HEK293 (cell line): Measurements from ENCODE around the gene PCDH10.

Experiments used
- CTCF ChIA-PET: fragments of 350-600 bp; formaldehyde crosslinking; extraction: SDS; loops from one replicate; lab custom pipeline; 2021; ENCODE audit warnings: antibody characterized with exemption; lab: Yijun Ruan, JAX
- POLR2A ChIA-PET: fragments of 300-600 bp; formaldehyde crosslinking; extraction: SDS; loops from one replicate; lab custom pipeline; 2020; ENCODE audit warnings: antibody characterized with exemption, inconsistent platforms; lab: Yijun Ruan, JAX
- H3K27ac ChIP-seq: fragments of 200-500 bp; sonication (Bioruptor generic); 2 replicates; pipeline ENCODE4 v1.5.1; 2014; ENCODE audit warnings: low read depth, low read length, control low read depth, inconsistent platforms; ENCODE audit errors: extremely low read depth
- H3K36me3 ChIP-seq, 2 experiments: fragments of 200-500 bp in 1 of 2; sonication (Bioruptor generic) in 1 of 2; 1 replicate in 1 of 2; 2 replicates in 1 of 2; pipeline ENCODE4 v1.5.1; 2014 to 2017; ENCODE audit warnings: inconsistent platforms in 2 of 2, low read length in 2 of 2; ENCODE audit not compliant: control insufficient read depth in 2 of 2, insufficient read depth in 1 of 2
- H3K4me1 ChIP-seq: fragments of 200-500 bp; sonication (Bioruptor generic); 2 replicates; pipeline ENCODE4 v1.5.1; 2014; ENCODE audit warnings: mild to moderate bottlenecking, low read length, inconsistent platforms; ENCODE audit not compliant: control insufficient read depth, insufficient read depth
- H3K4me3 ChIP-seq: 2 replicates; pipeline ENCODE4 v1.5.1; 2011; ENCODE audit warnings: low read depth, mild to moderate bottlenecking, control low read depth, low read length, moderate library complexity
- H3K9me3 ChIP-seq: fragments of 200-500 bp; sonication (Bioruptor generic); 2 replicates; pipeline ENCODE4 v1.5.1; 2014; ENCODE audit warnings: low read depth, low read length, inconsistent platforms; ENCODE audit not compliant: control insufficient read depth, insufficient read depth
- BCL11B ChIP-seq: fragments of 450-650 bp; formaldehyde crosslinking; IDR thresholded peaks from 2 replicates; pipeline ENCODE4 v1.5.1; 2016; ENCODE audit warnings: low read depth, missing biosample characterization, missing genetic modification characterization
- PRDM10 ChIP-seq: fragments of 450-650 bp; formaldehyde crosslinking; IDR thresholded peaks from 2 replicates; pipeline ENCODE4 v1.5.1; 2016; ENCODE audit warnings: missing biosample characterization, missing genetic modification characterization
- SALL2 ChIP-seq: fragments of 450-650 bp; formaldehyde crosslinking; IDR thresholded peaks from 2 replicates; pipeline ENCODE4 v1.5.0; 2017; ENCODE audit warnings: missing biosample characterization, mild to moderate bottlenecking, missing genetic modification characterization, borderline replicate concordance
- TRIM28 ChIP-seq: IDR thresholded peaks from 2 replicates; pipeline ENCODE4 v1.6.1; 2011; ENCODE audit warnings: low read length, control low read depth, borderline replicate concordance
- ZBTB20 ChIP-seq: fragments of 450-650 bp; formaldehyde crosslinking; IDR thresholded peaks from 2 replicates; pipeline ENCODE4 v1.5.1; 2016; ENCODE audit warnings: missing biosample characterization, missing genetic modification characterization
- ZBTB8A ChIP-seq: fragments of 450-650 bp; formaldehyde crosslinking; IDR thresholded peaks from 2 replicates; pipeline ENCODE4 v1.5.1; 2016; ENCODE audit warnings: missing biosample characterization, missing genetic modification characterization
- ZFP41 ChIP-seq: fragments of 450-650 bp; formaldehyde crosslinking; IDR thresholded peaks from 2 replicates; pipeline ENCODE4 v1.5.1; 2016; ENCODE audit warnings: missing biosample characterization, missing genetic modification characterization, borderline replicate concordance
- ZNF114 ChIP-seq: fragments of 450-650 bp; formaldehyde crosslinking; IDR thresholded peaks from 2 replicates; pipeline ENCODE4 v1.5.0; 2017; ENCODE audit warnings: missing biosample characterization, missing genetic modification characterization
- ZNF274 ChIP-seq, 2 experiments: fragments of 200-500 bp in 1 of 2; fragments of 450-650 bp in 1 of 2; sonication (Bioruptor generic) in 1 of 2; formaldehyde crosslinking in 1 of 2; IDR thresholded peaks; 2 replicates each; pipeline versions ENCODE4 v1.5.1 to v1.6.1; 2014 to 2016; ENCODE audit warnings: borderline replicate concordance in 1 of 2, inconsistent platforms in 1 of 2, low read length in 1 of 2, missing biosample characterization in 1 of 2, missing genetic modification characterization in 1 of 2
- ZNF341 ChIP-seq: fragments of 450-650 bp; formaldehyde crosslinking; IDR thresholded peaks from 2 replicates; pipeline ENCODE4; 2016; ENCODE audit warnings: low read depth, missing biosample characterization, missing genetic modification characterization
- ZNF391 ChIP-seq: fragments of 450-650 bp; formaldehyde crosslinking; IDR thresholded peaks from 2 replicates; pipeline ENCODE4 v1.5.1; 2016; ENCODE audit warnings: low read depth, missing biosample characterization, missing genetic modification characterization, borderline replicate concordance
- ZNF510 ChIP-seq: fragments of 450-650 bp; formaldehyde crosslinking; IDR thresholded peaks from 2 replicates; pipeline ENCODE4 v1.5.1; 2018; ENCODE audit warnings: mild to moderate bottlenecking, missing genetic modification characterization, missing biosample characterization; ENCODE audit not compliant: insufficient replicate concordance
- ZNF558 ChIP-seq: fragments of 450-650 bp; formaldehyde crosslinking; IDR thresholded peaks from 2 replicates; pipeline ENCODE4 v1.5.1; 2016; ENCODE audit warnings: missing biosample characterization, missing genetic modification characterization
- ZNF596 ChIP-seq: fragments of 450-650 bp; IDR thresholded peaks from 2 replicates; pipeline ENCODE4 v1.5.0; 2018; ENCODE audit warnings: missing biosample characterization, mild to moderate bottlenecking, missing genetic modification characterization, moderate library complexity
- ZNF654 ChIP-seq: fragments of 450-650 bp; formaldehyde crosslinking; IDR thresholded peaks from 2 replicates; pipeline ENCODE4 v1.5.1; 2016; ENCODE audit warnings: low read depth, missing biosample characterization, missing genetic modification characterization
- ZNF701 ChIP-seq: fragments of 450-650 bp; formaldehyde crosslinking; IDR thresholded peaks from 2 replicates; pipeline ENCODE4 v1.5.1; 2016; ENCODE audit warnings: missing biosample characterization, missing genetic modification characterization
- ZNF747 ChIP-seq: fragments of 450-650 bp; formaldehyde crosslinking; IDR thresholded peaks from 2 replicates; pipeline ENCODE4 v1.5.1; 2016; ENCODE audit warnings: missing biosample characterization, missing genetic modification characterization
- ZNF776 ChIP-seq: fragments of 450-650 bp; formaldehyde crosslinking; IDR thresholded peaks from 2 replicates; pipeline ENCODE4 v1.5.0; 2017; ENCODE audit warnings: missing biosample characterization, missing genetic modification characterization, borderline replicate concordance
- ZNF777 ChIP-seq: fragments of 450-650 bp; formaldehyde crosslinking; IDR thresholded peaks from 2 replicates; pipeline ENCODE4 v1.5.1; 2017; ENCODE audit warnings: missing biosample characterization, missing genetic modification characterization, borderline replicate concordance
- ZSCAN4 ChIP-seq: fragments of 450-650 bp; formaldehyde crosslinking; IDR thresholded peaks from 2 replicates; pipeline ENCODE4 v1.5.1; 2017; ENCODE audit warnings: missing biosample characterization, missing genetic modification characterization
- TF ChIP-seq, protein P1 (sequence below): fragments of 450-650 bp; formaldehyde crosslinking; IDR thresholded peaks from 2 replicates; pipeline ENCODE4 v1.5.1; 2017; ENCODE audit warnings: missing biosample characterization, missing genetic modification characterization
- TF ChIP-seq, protein P2 (sequence below): fragments of 450-650 bp; formaldehyde crosslinking; IDR thresholded peaks from 2 replicates; pipeline ENCODE4 v1.5.1; 2016; ENCODE audit warnings: missing biosample characterization, missing genetic modification characterization

PCDH10 gene

DNA sequence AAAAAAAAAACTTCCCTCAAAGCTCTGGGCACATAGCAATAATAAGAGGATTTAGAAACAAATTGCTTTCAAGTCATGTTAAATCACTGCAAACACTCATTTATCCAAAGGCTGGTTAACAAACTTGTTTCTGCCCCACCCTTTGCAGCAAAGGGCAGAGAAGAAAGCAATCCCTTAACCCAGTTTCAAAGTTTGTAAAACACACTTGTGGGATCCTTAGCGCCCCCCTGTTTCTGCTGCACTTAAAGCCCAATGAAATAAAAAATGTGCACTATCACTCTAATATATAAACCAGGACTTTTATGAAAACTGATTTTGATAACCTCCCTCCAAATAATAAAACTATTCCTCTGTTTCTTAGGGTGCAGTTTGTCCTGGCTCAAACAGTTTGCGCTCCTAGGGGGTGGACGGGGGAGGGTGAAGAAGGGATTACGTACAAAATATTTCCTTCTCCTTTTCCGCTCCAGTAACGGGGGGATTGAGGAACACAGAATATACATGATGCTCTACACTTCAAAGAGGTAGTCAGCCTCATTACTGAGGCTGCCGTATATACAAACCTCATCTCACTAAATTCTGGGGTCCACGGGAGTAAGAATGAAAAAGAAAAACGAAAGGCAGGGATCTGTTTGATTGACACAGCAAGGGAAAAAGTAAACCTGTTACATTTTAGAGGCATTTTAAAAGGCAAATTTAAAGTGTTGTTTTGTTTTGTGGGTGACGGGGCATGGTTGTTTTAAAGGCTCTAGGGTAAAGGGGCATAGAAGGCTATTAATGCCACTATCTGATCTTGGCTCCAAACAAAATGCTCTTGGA is 3.1 kb upstream of the PCDH10 start (continued):
- no peak for TF ChIP-seq ZBTB8A
- no peak for TF ChIP-seq ZNF747 (tag by site-specific recombination)
- no peak for TF ChIP-seq ZNF776 (tag by site-specific recombination)
- TF ChIP-seq ZNF558 (tag by site-specific recombination): no peak
- TF ChIP-seq, protein P1, sequence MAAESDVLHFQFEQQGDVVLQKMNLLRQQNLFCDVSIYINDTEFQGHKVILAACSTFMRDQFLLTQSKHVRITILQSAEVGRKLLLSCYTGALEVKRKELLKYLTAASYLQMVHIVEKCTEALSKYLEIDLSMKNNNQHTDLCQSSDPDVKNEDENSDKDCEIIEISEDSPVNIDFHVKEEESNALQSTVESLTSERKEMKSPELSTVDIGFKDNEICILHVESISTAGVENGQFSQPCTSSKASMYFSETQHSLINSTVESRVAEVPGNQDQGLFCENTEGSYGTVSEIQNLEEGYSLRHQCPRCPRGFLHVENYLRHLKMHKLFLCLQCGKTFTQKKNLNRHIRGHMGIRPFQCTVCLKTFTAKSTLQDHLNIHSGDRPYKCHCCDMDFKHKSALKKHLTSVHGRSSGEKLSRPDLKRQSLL (tag by site-specific recombination): no peak
- no peak for TF ChIP-seq BCL11B (tag by site-specific recombination)
- TF ChIP-seq ZNF596: no peak
- no peak for TF ChIP-seq ZNF510
- TF ChIP-seq, all 188 proteins: peak for 0

- Histone ChIP-seq H3K4me1 (no peaks in the 10 kb centered on the region; the same call in 1 of the 2 replicates), H3K36me3 (no peaks in the 10 kb centered on the region), H3K9me3 (no peaks in the 10 kb centered on the region), H3K27ac (no peak overlapping the region), H3K4me3 (peak overlapping the region; percentile 44)
- CTCF ChIA-PET: interaction anchor here (0.6 to 1.7 kb wide), 14 partner anchors 12 to 1787 kb away, joined by 3 to 11 read pairs (median 4); no protein-coding TSS in a partner anchor
- POLR2A ChIA-PET: no interaction called here
- TF ChIP-seq, protein P2, sequence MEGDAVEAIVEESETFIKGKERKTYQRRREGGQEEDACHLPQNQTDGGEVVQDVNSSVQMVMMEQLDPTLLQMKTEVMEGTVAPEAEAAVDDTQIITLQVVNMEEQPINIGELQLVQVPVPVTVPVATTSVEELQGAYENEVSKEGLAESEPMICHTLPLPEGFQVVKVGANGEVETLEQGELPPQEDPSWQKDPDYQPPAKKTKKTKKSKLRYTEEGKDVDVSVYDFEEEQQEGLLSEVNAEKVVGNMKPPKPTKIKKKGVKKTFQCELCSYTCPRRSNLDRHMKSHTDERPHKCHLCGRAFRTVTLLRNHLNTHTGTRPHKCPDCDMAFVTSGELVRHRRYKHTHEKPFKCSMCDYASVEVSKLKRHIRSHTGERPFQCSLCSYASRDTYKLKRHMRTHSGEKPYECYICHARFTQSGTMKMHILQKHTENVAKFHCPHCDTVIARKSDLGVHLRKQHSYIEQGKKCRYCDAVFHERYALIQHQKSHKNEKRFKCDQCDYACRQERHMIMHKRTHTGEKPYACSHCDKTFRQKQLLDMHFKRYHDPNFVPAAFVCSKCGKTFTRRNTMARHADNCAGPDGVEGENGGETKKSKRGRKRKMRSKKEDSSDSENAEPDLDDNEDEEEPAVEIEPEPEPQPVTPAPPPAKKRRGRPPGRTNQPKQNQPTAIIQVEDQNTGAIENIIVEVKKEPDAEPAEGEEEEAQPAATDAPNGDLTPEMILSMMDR: 0 out of 2 replicates have a peak, but pooled peaks have one; percentile 15
- peak; percentile 88 for TF ChIP-seq ZNF654 (tag by site-specific recombination)
- TF ChIP-seq ZNF391 (tag by site-specific recombination): no peak
Measured at GRCh38 chr4:133146574-133147241, 2.4 kb upstream of the PCDH10 start.

DNA sequence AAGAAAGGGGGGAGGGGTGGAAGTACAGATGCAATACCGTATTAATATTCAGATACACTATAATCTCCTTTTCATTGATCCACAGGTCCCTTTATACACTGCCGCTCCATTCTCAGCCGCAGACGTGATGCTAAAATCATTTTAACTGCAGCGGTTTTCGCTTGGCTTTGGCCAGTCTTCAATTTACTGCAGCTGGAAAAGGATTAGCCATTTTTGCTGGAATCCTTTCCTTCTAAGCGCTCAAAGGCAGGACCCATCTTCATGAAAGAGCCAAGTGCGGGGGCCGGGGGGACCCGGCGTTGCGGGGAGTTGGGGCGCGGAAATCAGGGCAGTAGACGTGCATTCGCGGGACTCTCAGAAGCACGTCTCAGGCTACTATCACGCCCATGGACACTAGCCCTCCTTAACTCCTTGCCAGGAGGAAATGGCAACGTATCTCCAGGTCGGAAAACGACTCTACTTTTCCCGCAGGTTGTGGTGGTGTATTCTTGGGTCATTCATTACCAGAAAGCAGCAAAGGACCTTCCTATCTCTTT is 1.7 kb upstream of the PCDH10 start:
- ChIA-PET CTCF (interaction anchor here (0.6 to 1.7 kb wide), 13 partner anchors 11 to 1787 kb away, joined by 3 to 11 read pairs (median 5); no protein-coding TSS in a partner anchor), POLR2A (no interaction called here)
- peak overlapping the region; percentile 36 for H3K4me3 ChIP-seq
- H3K9me3 ChIP-seq: no peaks in the 10 kb centered on the region
- no peaks in the 10 kb centered on the region; the same call in 1 of the 2 replicates for H3K4me1 ChIP-seq
- no peak overlapping the region for H3K27ac ChIP-seq
- H3K36me3 ChIP-seq: no peaks in the 10 kb centered on the region
- no peak for TF ChIP-seq TRIM28
- TF ChIP-seq ZNF701 (tag by site-specific recombination): no peak
- no peak for TF ChIP-seq SALL2 (tag by site-specific recombination)
- TF ChIP-seq ZSCAN4: no peak
- no peak for TF ChIP-seq PRDM10 (tag by site-specific recombination)
- TF ChIP-seq ZBTB20: no peak
- TF ChIP-seq ZNF274 (IDR thresholded peaks at IDR 0.05; ENCODE audit: low read length): no peak
- no peak for TF ChIP-seq ZNF274 (tag by site-specific recombination; IDR thresholded peaks at IDR 0.05; ENCODE audit: borderline replicate concordance)
- no peak for TF ChIP-seq ZNF114 (tag by site-specific recombination)
- TF ChIP-seq ZNF341 (tag by site-specific recombination): no peak
- no peak for TF ChIP-seq ZFP41 (tag by site-specific recombination)
- no peak for TF ChIP-seq ZNF777 (tag by site-specific recombination)
